HepG2 (cell line): ENCODE measurements around the gene OCIAD2. TPM values are rescaled to one million over a fixed set of nuclear protein-coding genes. Genes with fewer than 3 reads are reported as not detected.

ENCODE experiments used
- ATAC-seq: fragments of 200-7000 bp; cut with Tn5 transposase; 3 replicates; pipeline ENCODE4 v1.9.1; 2020; ENCODE audit warnings: mild to moderate bottlenecking, moderate library complexity
- BruUV-seq: library from RNA; stranded (reverse); fragments of 400-500 nt; replicated peaks from 2 replicates; lab custom pipeline; 2021; lab: Mats Ljungman, UMichigan
- CTCF ChIA-PET: fragments of 300-600 bp; formaldehyde crosslinking; extraction: SDS; loops from one replicate; lab custom pipeline; 2021; ENCODE audit warnings: low total read pairs, inconsistent platforms, low intra/inter-chr PET ratio; lab: Yijun Ruan, JAX
- POLR2A ChIA-PET: fragments of 350-600 bp; sonication (Branson Sonifier 250); formaldehyde crosslinking; loops from one replicate; lab custom pipeline; 2020; ENCODE audit warnings: antibody characterized with exemption, inconsistent platforms; lab: Yijun Ruan, JAX
- DNase-seq: peaks from one replicate; pipeline ENCODE4 v3.0.0-alpha.2; 2015; ENCODE audit warnings: low spot score
- FAIRE-seq: peaks from 3 replicates; lab custom pipeline; 2011; peaks lifted over from hg19 to GRCh38; lab: Jason Lieb, UNC
- H2AFZ ChIP-seq: one replicate; pipeline ENCODE4 v1.6.1; 2011; ENCODE audit warnings: low read length, inconsistent platforms
- H3K27ac ChIP-seq: fragments of 300-600 bp; 3 replicates; pipeline ENCODE4 v1.8.0; 2011; ENCODE audit warnings: mixed run types, mild to moderate bottlenecking, mixed read lengths, low read length, inconsistent platforms; ENCODE audit not compliant: insufficient read depth; ENCODE audit errors: extremely low read length
- H3K27me3 ChIP-seq, 2 experiments: fragments of 200-600 bp in 1 of 2; 2 replicates in 1 of 2; 3 replicates in 1 of 2; pipeline versions ENCODE4 v1.6.0 to v1.8.0; 2011; ENCODE audit warnings: low read length in 2 of 2, mild to moderate bottlenecking in 2 of 2, moderate library complexity in 2 of 2, inconsistent platforms in 1 of 2; ENCODE audit not compliant: insufficient read depth in 2 of 2, control insufficient read depth in 1 of 2
- H3K36me3 ChIP-seq, 2 experiments: fragments of 200-600 bp in 1 of 2; replicated peaks in 1 of 2; 2 replicates in 1 of 2; 3 replicates in 1 of 2; pipeline versions ENCODE4 v1.5.1 to v1.8.0; 2011; ENCODE audit warnings: low read length in 2 of 2, inconsistent platforms in 1 of 2; ENCODE audit not compliant: insufficient read depth in 2 of 2, control insufficient read depth in 1 of 2
- H3K4me1 ChIP-seq: 2 replicates; pipeline ENCODE4 v1.5.1; 2012; ENCODE audit warnings: low read length, inconsistent platforms; ENCODE audit not compliant: insufficient read depth
- H3K4me2 ChIP-seq: 2 replicates; pipeline ENCODE4 v1.6.0; 2011; ENCODE audit warnings: low read depth, low read length, inconsistent platforms
- H3K4me3 ChIP-seq, 3 experiments: fragments of 200-600 bp in 1 of 3; sonication (generic), shearing (Covaris generic) in 1 of 3; replicated peaks in 1 of 3; 2 replicates each; pipeline ENCODE4 v1.5.1; 2011 to 2016; ENCODE audit warnings: low read length in 3 of 3, inconsistent platforms in 2 of 3, low read depth in 2 of 3, mild to moderate bottlenecking in 2 of 3, control low read depth in 1 of 3, mixed read lengths in 1 of 3; ENCODE audit not compliant: insufficient read depth in 1 of 3
- H3K79me2 ChIP-seq: one replicate; pipeline ENCODE4 v1.6.1; 2011; ENCODE audit warnings: low read length, inconsistent platforms; ENCODE audit not compliant: insufficient read depth
- H3K9ac ChIP-seq: 2 replicates; pipeline ENCODE4 v1.6.0; 2011; ENCODE audit warnings: mild to moderate bottlenecking, low read depth, low read length, inconsistent platforms; ENCODE audit not compliant: insufficient read depth
- H3K9me3 ChIP-seq: 2 replicates; pipeline ENCODE4 v1.5.1; 2012; ENCODE audit warnings: mild to moderate bottlenecking, low read length
- H4K20me1 ChIP-seq: 2 replicates; pipeline ENCODE4 v1.6.0; 2011; ENCODE audit warnings: inconsistent platforms, mild to moderate bottlenecking, low read length, moderate library complexity; ENCODE audit not compliant: insufficient read depth
- ELF1 ChIP-seq: sonication (generic); formaldehyde crosslinking; IDR thresholded peaks from 2 replicates; pipeline ENCODE4 v1.4.0; 2020; ENCODE audit warnings: missing genetic modification reagents
- GATA4 ChIP-seq: sonication (generic); IDR thresholded peaks from 2 replicates; pipeline ENCODE4 v1.6.1; 2016; ENCODE audit warnings: antibody characterized with exemption, low read depth, borderline replicate concordance
- GLI4 ChIP-seq: sonication (generic); formaldehyde crosslinking; IDR thresholded peaks from 2 replicates; pipeline ENCODE4 v1.5.1; 2020; ENCODE audit warnings: missing genetic modification reagents, mild to moderate bottlenecking, moderate library complexity, borderline replicate concordance
- KDM5B ChIP-seq: sonication (generic); formaldehyde crosslinking; IDR thresholded peaks from 2 replicates; pipeline ENCODE4 v1.4.0; 2020; ENCODE audit warnings: missing genetic modification reagents, mild to moderate bottlenecking, borderline replicate concordance
- KLF9 ChIP-seq: IDR thresholded peaks from 2 replicates; pipeline ENCODE4 v1.6.1; 2016; ENCODE audit warnings: low read depth
- SKIL ChIP-seq: sonication (generic); formaldehyde crosslinking; IDR thresholded peaks from 2 replicates; pipeline ENCODE4 v1.8.0; 2022; ENCODE audit warnings: missing genetic modification reagents, mild to moderate bottlenecking, moderate library complexity, borderline replicate concordance
- TCF7L2 ChIP-seq: IDR thresholded peaks from 2 replicates; pipeline ENCODE4 v1.6.1; 2011; ENCODE audit warnings: mild to moderate bottlenecking, low read depth, low read length, moderate library complexity
- TEAD2 ChIP-seq: sonication (generic); formaldehyde crosslinking; IDR thresholded peaks from 2 replicates; pipeline ENCODE4 v1.9.0; 2021; ENCODE audit warnings: missing genetic modification reagents
- TFDP1 ChIP-seq: IDR thresholded peaks from 2 replicates; pipeline ENCODE4 v1.6.1; 2016; ENCODE audit warnings: missing compliant biosample characterization, missing genetic modification reagents, borderline replicate concordance
- ZNF276 ChIP-seq: sonication (generic); formaldehyde crosslinking; IDR thresholded peaks from 2 replicates; pipeline ENCODE4 v1.4.0; 2020; ENCODE audit warnings: mild to moderate bottlenecking, low read depth, missing genetic modification reagents
- ZNF292 ChIP-seq: sonication (generic); formaldehyde crosslinking; IDR thresholded peaks from 2 replicates; pipeline ENCODE4 v1.8.1; 2022; ENCODE audit warnings: mild to moderate bottlenecking, low read depth, missing genetic modification reagents, borderline replicate concordance
- ZNF331 ChIP-seq: sonication (generic); formaldehyde crosslinking; IDR thresholded peaks from 2 replicates; pipeline ENCODE4 v1.4.0; 2020; ENCODE audit warnings: missing genetic modification reagents
- ZNF713 ChIP-seq: sonication (generic); formaldehyde crosslinking; IDR thresholded peaks from 2 replicates; pipeline ENCODE4 v1.4.0; 2020; ENCODE audit warnings: mild to moderate bottlenecking, missing genetic modification reagents
- ZNF841 ChIP-seq: sonication (generic); formaldehyde crosslinking; IDR thresholded peaks from 2 replicates; pipeline ENCODE4 v1.8.1; 2023; ENCODE audit warnings: missing genetic modification reagents, borderline replicate concordance
- WGBS: methylation state at CpG from one replicate; pipeline ENCODE4 v1.1.6; 2017; ENCODE audit warnings: low lambda C conversion rate; 5-methylcytosine and 5-hydroxymethylcytosine counted together
- in situ Hi-C: cut with HindIII; loops from 2 replicates; pipeline ENCODE4 v1.10.0; 2017; ENCODE audit warnings: low pct_unique_long_range_greater_than_20kb; ENCODE audit not compliant: extremely low pct_ligation_motif_present
- intact Hi-C: fragments of 100-400 bp; cut with micrococcal nuclease; formaldehyde crosslinking; loops from one replicate; pipeline ENCODE4 v1.10.0; 2022; ENCODE audit not compliant: unreplicated experiment
- polyA plus RNA-seq, 8 experiments: library from polyadenylated mRNA; depleted of rRNA in 3 of 8; stranded (reverse) in 7 of 8; unstranded in 1 of 8; fragments of >200 nt; fragmentation: Illumina TruSeq in 4 of 8; extraction: Trizol in 4 of 8; gene quantifications; 2 replicates each; pipeline versions ENCODE4 v1.2.1 to v1.2.3, GENCODE V29; 2011 to 2016; ENCODE audit warnings: low read depth in 4 of 8, missing spikeins in 1 of 8, mixed read lengths in 1 of 8; ENCODE audit not compliant: insufficient read depth in 1 of 8
- total RNA-seq, 5 experiments: library from RNA; depleted of rRNA; stranded (reverse); fragments of >200 nt; fragmentation: Illumina TruSeq; extraction: Trizol; gene quantifications; 2 replicates each; pipeline ENCODE4 v1.2.3, GENCODE V29; 2016; ENCODE audit warnings: low read depth in 1 of 5

Gene OCIAD2
- total and polyA plus RNA-seq, 2 of the 13 experiments (the other 11 are each of a cell fraction or from before 2014, with no cell fraction given): not detected

- in situ Hi-C loops (no loop called here), intact Hi-C loops (no loop called here)
- WGBS: 33% methylated on average over 3 of the region's 3 CpGs
- Histone ChIP-seq H3K36me3 (no peaks in the 10 kb centered on the region), H3K4me1 (no peaks in the 10 kb centered on the region), H4K20me1 (no peaks in the 10 kb centered on the region), H3K9me3 (no peaks in the 10 kb centered on the region), H3K4me3 (no peak overlapping the region), H3K4me2 (no peak overlapping the region), H3K27me3 (no peaks in the 10 kb centered on the region), H3K27ac (no peak overlapping the region), H2AFZ (no peak overlapping the region), H3K9ac (no peak overlapping the region), H3K79me2 (no peaks in the 10 kb centered on the region)
- BruUV-seq: no TSS peak
- FAIRE-seq: no peak
- CTCF ChIA-PET: no interaction called here
- ATAC-seq: no peak
- POLR2A ChIA-PET: no interaction called here
- TF ChIP-seq GATA4 (no peak), ZNF841 (CRISPR knock-in tag) (no peak)
- DNase-seq: no peak
These were observed 7.7 kb upstream of the OCIAD2 start for GRCh38 chr4:48914311-48914710.

GRCh38 chr4:48913346-48913745 lies 6.8 kb upstream of the OCIAD2 start:
- TF ChIP-seq KDM5B (CRISPR knock-in tag): no peak
- TF ChIP-seq GLI4 (CRISPR knock-in tag): no peak
- no peak for TF ChIP-seq ZNF276 (CRISPR knock-in tag)
- no peak for TF ChIP-seq TEAD2 (CRISPR knock-in tag)
- no peak for TF ChIP-seq ZNF331 (CRISPR knock-in tag)
- TF ChIP-seq TCF7L2: no peak
- no peak for TF ChIP-seq TFDP1 (CRISPR knock-in tag)
- TF ChIP-seq KLF9 (CRISPR knock-in tag): no peak
- no peak for TF ChIP-seq ZNF713 (CRISPR knock-in tag)
- no peak for TF ChIP-seq SKIL (CRISPR knock-in tag)
- no peak for TF ChIP-seq ELF1 (CRISPR knock-in tag)
- TF ChIP-seq ZNF292 (CRISPR knock-in tag): no peak
- TF ChIP-seq, all 625 proteins: peak for 0
- Histone ChIP-seq H3K9me3 (no peaks in the 10 kb centered on the region), H3K27ac (no peak overlapping the region), H3K27me3 (no peaks in the 10 kb centered on the region), H3K79me2 (no peaks in the 10 kb centered on the region), H3K36me3 (no peaks in the 10 kb centered on the region), H2AFZ (no peak overlapping the region), H3K4me3 (no peak overlapping the region), H3K9ac (no peak overlapping the region), H3K4me2 (no peak overlapping the region), H3K4me1 (no peaks in the 10 kb centered on the region), H4K20me1 (no peaks in the 10 kb centered on the region)
- 13% methylated on average over 5 of the region's 6 CpGs for WGBS
- ChIA-PET POLR2A (no interaction called here), CTCF (no interaction called here)
- ATAC-seq: no peak
- intact Hi-C loops (no loop called here), in situ Hi-C loops (no loop called here)
- DNase-seq: no peak
- no peak for FAIRE-seq
- no TSS peak for BruUV-seq
